ENCODE measurements around the gene GSTA2. TPM values are rescaled to one million over a fixed set of nuclear protein-coding genes. Genes with fewer than 3 reads are reported as not detected.

Gene GSTA2
- total RNA-seq, 1 experiment from 2014 or later, result not detected

- DNase-seq, result no peak
- H2BK15ac ChIP-seq (ENCODE audit: low read depth, low read length), result no peak overlapping the region
- H3K4ac ChIP-seq (ENCODE audit: low read depth, low read length), result no peak overlapping the region
- no peak overlapping the region for H4K91ac ChIP-seq (ENCODE audit: insufficient read length, low read depth, low read length)
- H3K27me3 Mint-ChIP-seq (ENCODE audit: low read depth), result peaks cover 9% of the 10 kb centered on the region
- H3K79me2 ChIP-seq (ENCODE audit: insufficient read depth, low read length), result no peaks in the 10 kb centered on the region
- peaks cover 6 to 13% of the 10 kb centered on the region in 2 experiments for H3K9me3 Mint-ChIP-seq
- no peak overlapping the region for H2AK5ac ChIP-seq (ENCODE audit: insufficient read length, low read length)
- no peak overlapping the region for H3K9ac ChIP-seq (ENCODE audit: extremely low read depth, insufficient read length, low read length)
- no peak overlapping the region for H2BK20ac ChIP-seq (ENCODE audit: low read depth, low read length, poor library complexity, severe bottlenecking)
- H3K23ac ChIP-seq (ENCODE audit: insufficient read length, low read depth, low read length), result no peak overlapping the region
- no peaks in the 10 kb centered on the region for H3K79me1 ChIP-seq (ENCODE audit: insufficient read depth, low read depth, low read length, poor library complexity, severe bottlenecking)
- no peak overlapping the region for H3K4me3 Mint-ChIP-seq
- H3K9me3 ChIP-seq (ENCODE audit: control insufficient read depth, low read depth, low read length), result no peaks in the 10 kb centered on the region
- no peak overlapping the region for H2BK5ac ChIP-seq (ENCODE audit: insufficient read length, low read length)
- peaks cover 0 to 12% (median 3%) of the 10 kb centered on the region in 3 experiments; a peak in 4 of 7 replicates for H3K36me3 Mint-ChIP-seq (ENCODE audit: insufficient read depth in 1 of 3, low read depth in 3 of 3)
- H3K23me2 ChIP-seq (ENCODE audit: insufficient read length, low read depth, low read length, poor library complexity, severe bottlenecking), result no peaks in the 10 kb centered on the region
- H3K56ac ChIP-seq (ENCODE audit: insufficient read length, low read depth, low read length), result no peak overlapping the region
- no CpG with 5 or more reads among the region's 1 CpG for WGBS (ENCODE audit: extremely low coverage, insufficient read length, low lambda C conversion rate)
- no peak overlapping the region for H3K4me2 ChIP-seq (ENCODE audit: insufficient read depth, insufficient read length, low read length)
- no peak overlapping the region for H4K5ac ChIP-seq (ENCODE audit: insufficient read length, low read depth, low read length)
- H3K4me1 Mint-ChIP-seq, result peaks cover 17 to 23% of the 10 kb centered on the region in 2 experiments
- no peaks in the 10 kb centered on the region for H3K27me3 ChIP-seq (ENCODE audit: insufficient read depth, low read length)
- no peak overlapping the region for H3K18ac ChIP-seq (ENCODE audit: insufficient read length, low read depth, low read length)
- H4K20me1 ChIP-seq (ENCODE audit: control insufficient read depth, insufficient read depth, insufficient read length), result no peaks in the 10 kb centered on the region
- H2BK120ac ChIP-seq (ENCODE audit: low read depth, low read length, poor library complexity, severe bottlenecking), result no peak overlapping the region
- H2AFZ ChIP-seq (ENCODE audit: low read length), result no peak overlapping the region
- H4K8ac ChIP-seq (replicated peaks; ENCODE audit: insufficient read length, low read depth, low read length), result no peak overlapping the region
- no peak overlapping the region for H3T11ph ChIP-seq (ENCODE audit: low read length)
- H3K4me1 ChIP-seq (ENCODE audit: insufficient read depth, low read length), result no peaks in the 10 kb centered on the region
- H3K14ac ChIP-seq (ENCODE audit: insufficient read depth, low read length), result no peak overlapping the region
- no peak overlapping the region for H2BK12ac ChIP-seq (ENCODE audit: insufficient read length, low read depth, low read length)
- no peak overlapping the region for H3K27ac Mint-ChIP-seq
- TF ChIP-seq, protein P1, sequence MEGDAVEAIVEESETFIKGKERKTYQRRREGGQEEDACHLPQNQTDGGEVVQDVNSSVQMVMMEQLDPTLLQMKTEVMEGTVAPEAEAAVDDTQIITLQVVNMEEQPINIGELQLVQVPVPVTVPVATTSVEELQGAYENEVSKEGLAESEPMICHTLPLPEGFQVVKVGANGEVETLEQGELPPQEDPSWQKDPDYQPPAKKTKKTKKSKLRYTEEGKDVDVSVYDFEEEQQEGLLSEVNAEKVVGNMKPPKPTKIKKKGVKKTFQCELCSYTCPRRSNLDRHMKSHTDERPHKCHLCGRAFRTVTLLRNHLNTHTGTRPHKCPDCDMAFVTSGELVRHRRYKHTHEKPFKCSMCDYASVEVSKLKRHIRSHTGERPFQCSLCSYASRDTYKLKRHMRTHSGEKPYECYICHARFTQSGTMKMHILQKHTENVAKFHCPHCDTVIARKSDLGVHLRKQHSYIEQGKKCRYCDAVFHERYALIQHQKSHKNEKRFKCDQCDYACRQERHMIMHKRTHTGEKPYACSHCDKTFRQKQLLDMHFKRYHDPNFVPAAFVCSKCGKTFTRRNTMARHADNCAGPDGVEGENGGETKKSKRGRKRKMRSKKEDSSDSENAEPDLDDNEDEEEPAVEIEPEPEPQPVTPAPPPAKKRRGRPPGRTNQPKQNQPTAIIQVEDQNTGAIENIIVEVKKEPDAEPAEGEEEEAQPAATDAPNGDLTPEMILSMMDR (conservative IDR thresholded peaks at IDR 0.05), result no peak
- no peak overlapping the region for H3K27ac ChIP-seq (ENCODE audit: insufficient read length, low read depth, low read length)
Measured at GRCh38 chr6:52741872-52742271, 21.4 kb downstream of the GSTA2 start.
